Stimulated activated memory B cell treated with anti-CD40 and anti-IgM and Interleukin-4, amounts not matched to agents 10 μg/mL and 1 μg/mL and 100 μg/mL, for 72 hours (primary cell): Measurements from ENCODE around the gene CFAP20.
"Not testable (repeated sequence)": the region's sequence is repeated elsewhere in the genome, so short reads cannot be mapped to it uniquely, and the experiment has no call there.

ENCODE experiments used
- ATAC-seq: fragments of 150-1000 bp; cut with Tn5 transposase; 2 replicates; pipeline ENCODE4 v1.10.0; 2021
- H3K27ac Mint-ChIP-seq: one replicate; pipeline ENCODE4 v1.8.0; 2022; ENCODE audit warnings: mild to moderate bottlenecking, mixed read lengths
- H3K27me3 Mint-ChIP-seq: one replicate; pipeline ENCODE4 v1.8.0; 2022; ENCODE audit warnings: mixed read lengths
- H3K36me3 Mint-ChIP-seq: one replicate; pipeline ENCODE4 v1.8.0; 2022; ENCODE audit warnings: mixed read lengths
- H3K4me1 Mint-ChIP-seq: one replicate; pipeline ENCODE4 v1.8.0; 2022; ENCODE audit warnings: mixed read lengths
- H3K4me3 Mint-ChIP-seq: one replicate; pipeline ENCODE4 v1.8.0; 2022; ENCODE audit warnings: mild to moderate bottlenecking, moderate library complexity, mixed read lengths
- H3K9me3 Mint-ChIP-seq: one replicate; pipeline ENCODE4 v1.8.0; 2022; ENCODE audit warnings: mixed read lengths

The CFAP20 gene

GRCh38 chr16:58114827-58115825 is 14.1 kb downstream of the CFAP20 start:
- ATAC-seq: no peak
- no peaks in the 10 kb centered on the region for H3K27me3 Mint-ChIP-seq
- no peak overlapping the region for H3K27ac Mint-ChIP-seq
- H3K4me3 Mint-ChIP-seq: no peak overlapping the region
- peaks cover 4% of the 10 kb centered on the region for H3K4me1 Mint-ChIP-seq
- peaks cover 59% of the 10 kb centered on the region for H3K36me3 Mint-ChIP-seq
- H3K9me3 Mint-ChIP-seq: no peaks in the 10 kb centered on the region

- Mint-ChIP-seq H3K27ac (no peak overlapping the region), H3K4me3 (no peak overlapping the region), H3K4me1 (peaks cover 13% of the 10 kb centered on the region), H3K36me3 (peaks cover 42% of the 10 kb centered on the region), H3K9me3 (no peaks in the 10 kb centered on the region), H3K27me3 (no peaks in the 10 kb centered on the region)
- ATAC-seq: no peak
These were observed 17.9 kb downstream of the CFAP20 start for GRCh38 chr16:58111302-58111627.

GRCh38 chr16:58110571-58111301 is 18.4 kb downstream of the CFAP20 start:
- Mint-ChIP-seq H3K9me3 (no peaks in the 10 kb centered on the region), H3K4me3 (no peak overlapping the region), H3K27ac (no peak overlapping the region), H3K36me3 (peaks cover 39% of the 10 kb centered on the region), H3K4me1 (peaks cover 13% of the 10 kb centered on the region), H3K27me3 (no peaks in the 10 kb centered on the region)
- ATAC-seq: no peak

- peaks cover 13% of the 10 kb centered on the region for H3K4me1 Mint-ChIP-seq
- no peak overlapping the region for H3K27ac Mint-ChIP-seq
- no peak overlapping the region for H3K4me3 Mint-ChIP-seq
- no peaks in the 10 kb centered on the region for H3K27me3 Mint-ChIP-seq
- peaks cover 31% of the 10 kb centered on the region for H3K36me3 Mint-ChIP-seq
- no peak for ATAC-seq
- H3K9me3 Mint-ChIP-seq: no peaks in the 10 kb centered on the region
These were observed 19.3 kb downstream of the CFAP20 start for GRCh38 chr16:58109881-58110280.

GRCh38 chr16:58109330-58109729 is 19.9 kb downstream of the CFAP20 start:
- H3K4me3 Mint-ChIP-seq: no peak overlapping the region
- no peaks in the 10 kb centered on the region for H3K27me3 Mint-ChIP-seq
- H3K27ac Mint-ChIP-seq: no peak overlapping the region
- peak; percentile 74 for ATAC-seq
- peaks cover 13% of the 10 kb centered on the region for H3K4me1 Mint-ChIP-seq
- H3K9me3 Mint-ChIP-seq: no peaks in the 10 kb centered on the region
- H3K36me3 Mint-ChIP-seq: peaks cover 25% of the 10 kb centered on the region

GRCh38 chr16:58107709-58108108 is 21.5 kb downstream of the CFAP20 start:
- H3K9me3 Mint-ChIP-seq: no peaks in the 10 kb centered on the region
- peaks cover 9% of the 10 kb centered on the region for H3K36me3 Mint-ChIP-seq
- H3K4me3 Mint-ChIP-seq: no peak overlapping the region

GRCh38 chr16:58107228-58107627 is 22.0 kb downstream of the CFAP20 start:
- Mint-ChIP-seq H3K4me3 (no peak overlapping the region), H3K4me1 (peaks cover 13% of the 10 kb centered on the region)
- no peak for ATAC-seq

More at GRCh38 chr16:58107709-58108108, 21.5 kb downstream of the CFAP20 start:
- Mint-ChIP-seq H3K27me3 (no peaks in the 10 kb centered on the region), H3K27ac (no peak overlapping the region), H3K4me1 (peaks cover 13% of the 10 kb centered on the region)
- no peak for ATAC-seq

GRCh38 chr16:58105631-58106030 is 23.6 kb downstream of the CFAP20 start:
- no peak for ATAC-seq
- no peak overlapping the region for H3K27ac Mint-ChIP-seq

More at GRCh38 chr16:58107228-58107627, 22.0 kb downstream of the CFAP20 start:
- H3K36me3 Mint-ChIP-seq: peaks cover 4% of the 10 kb centered on the region
- H3K27ac Mint-ChIP-seq: no peak overlapping the region
- no peaks in the 10 kb centered on the region for H3K9me3 Mint-ChIP-seq
- H3K27me3 Mint-ChIP-seq: no peaks in the 10 kb centered on the region

GRCh38 chr16:58102665-58103392 is 26.4 kb downstream of the CFAP20 start:
- no peaks in the 10 kb centered on the region for H3K4me1 Mint-ChIP-seq
- no peak overlapping the region for H3K27ac Mint-ChIP-seq
- ATAC-seq: peak; percentile 16
- no peaks in the 10 kb centered on the region for H3K9me3 Mint-ChIP-seq
- peaks cover 21% of the 10 kb centered on the region for H3K27me3 Mint-ChIP-seq
- H3K4me3 Mint-ChIP-seq: no peak overlapping the region
- H3K36me3 Mint-ChIP-seq: no peaks in the 10 kb centered on the region

More at GRCh38 chr16:58105631-58106030, 23.6 kb downstream of the CFAP20 start:
- H3K27me3 Mint-ChIP-seq: no peaks in the 10 kb centered on the region
- H3K4me1 Mint-ChIP-seq: peaks cover 13% of the 10 kb centered on the region
- no peaks in the 10 kb centered on the region for H3K36me3 Mint-ChIP-seq
- H3K4me3 Mint-ChIP-seq: no peak overlapping the region
- no peaks in the 10 kb centered on the region for H3K9me3 Mint-ChIP-seq

- no peaks in the 10 kb centered on the region for H3K9me3 Mint-ChIP-seq
- no peak overlapping the region for H3K4me3 Mint-ChIP-seq
- ATAC-seq: no peak
- H3K27me3 Mint-ChIP-seq: peaks cover 39% of the 10 kb centered on the region
- H3K4me1 Mint-ChIP-seq: no peaks in the 10 kb centered on the region
- no peak overlapping the region for H3K27ac Mint-ChIP-seq
- no peaks in the 10 kb centered on the region for H3K36me3 Mint-ChIP-seq
These were observed 29.3 kb downstream of the CFAP20 start for GRCh38 chr16:58099956-58100300.

- H3K9me3 Mint-ChIP-seq: no peaks in the 10 kb centered on the region
- ATAC-seq: no peak
- H3K4me3 Mint-ChIP-seq: no peak overlapping the region
- H3K4me1 Mint-ChIP-seq: no peaks in the 10 kb centered on the region
- H3K36me3 Mint-ChIP-seq: no peaks in the 10 kb centered on the region
- H3K27ac Mint-ChIP-seq: no peak overlapping the region
- H3K27me3 Mint-ChIP-seq: peaks cover 45% of the 10 kb centered on the region
These were observed 29.9 kb downstream of the CFAP20 start for GRCh38 chr16:58099097-58099955.

GRCh38 chr16:58098207-58099096 is 30.7 kb downstream of the CFAP20 start:
- Mint-ChIP-seq H3K27me3 (peaks cover 54% of the 10 kb centered on the region), H3K4me3 (no peak overlapping the region), H3K4me1 (no peaks in the 10 kb centered on the region), H3K27ac (no peak overlapping the region), H3K9me3 (no peaks in the 10 kb centered on the region), H3K36me3 (no peaks in the 10 kb centered on the region)
- ATAC-seq: no peak

GRCh38 chr16:58096249-58096648 is 32.9 kb downstream of the CFAP20 start:
- Mint-ChIP-seq H3K27ac (no peak overlapping the region), H3K9me3 (no peaks in the 10 kb centered on the region), H3K27me3 (peaks cover 54% of the 10 kb centered on the region), H3K4me3 (no peak overlapping the region), H3K36me3 (no peaks in the 10 kb centered on the region), H3K4me1 (no peaks in the 10 kb centered on the region)
- ATAC-seq: no peak

- not testable (repeated sequence) for H3K4me1 Mint-ChIP-seq, H3K9me3 Mint-ChIP-seq, H3K4me3 Mint-ChIP-seq, H3K27ac Mint-ChIP-seq, H3K36me3 Mint-ChIP-seq, ATAC-seq
- peaks cover 54% of the 10 kb centered on the region for H3K27me3 Mint-ChIP-seq
These were observed 33.6 kb downstream of the CFAP20 start for GRCh38 chr16:58095575-58095960.
